Activated CD4-positive, alpha-beta T cell treated with anti-CD3 and anti-CD28 coated beads for 48 hours (primary cell): Measurements from ENCODE around the gene DGKD.

Experiments
- DNase-seq: peaks from one replicate; pipeline ENCODE4 v3.0.0-alpha.2; 2020

The DGKD gene

GRCh38 chr2:233519787-233520611, 165.7 kb downstream of the DGKD start:
- no peak for DNase-seq
